K562 (cell line): ENCODE data around the gene SORCS2.

Experiments used
- CBX2 ChIP-seq: fragments of 200-600 bp; sonication (generic); IDR thresholded peaks from one replicate; pipeline ENCODE4 v1.6.1; 2012; ENCODE audit warnings: mild to moderate bottlenecking, low read length, inconsistent platforms; ENCODE audit not compliant: insufficient read depth, poor library complexity, severe bottlenecking
- NCOA1 ChIP-seq: fragments of 450-650 bp; IDR thresholded peaks from 2 replicates; pipeline ENCODE4 v1.6.1; 2016; ENCODE audit warnings: low read depth
- POLR2AphosphoS5 ChIP-seq: IDR thresholded peaks from 2 replicates; pipeline ENCODE4 v1.6.1; 2011; ENCODE audit warnings: mild to moderate bottlenecking, low read depth, low read length, moderate library complexity; ENCODE audit not compliant: control insufficient read depth, insufficient read depth
- POLR2H ChIP-seq: IDR thresholded peaks from 2 replicates; pipeline ENCODE4 v1.6.1; 2016; ENCODE audit warnings: missing genetic modification characterization, low read depth, mild to moderate bottlenecking, control low read depth, missing compliant biosample characterization, moderate library complexity
- PRPF4 ChIP-seq: fragments of 200-400 bp; formaldehyde crosslinking; IDR thresholded peaks from one replicate; pipeline ENCODE4 v1.6.1; 2017; ENCODE audit warnings: low read length, low read depth, mild to moderate bottlenecking; ENCODE audit not compliant: insufficient read depth, poor library complexity, severe bottlenecking
- RBFOX2 ChIP-seq: fragments of 200-400 bp; formaldehyde crosslinking; IDR thresholded peaks from 2 replicates; pipeline ENCODE4 v1.6.1; 2017; ENCODE audit warnings: low read depth, mild to moderate bottlenecking, low read length, moderate library complexity
- SMAD1 ChIP-seq: fragments of 150-350 bp; IDR thresholded peaks from 2 replicates; pipeline ENCODE4 v1.6.1; 2014; ENCODE audit warnings: low read length, low read depth; ENCODE audit not compliant: partially characterized antibody
- SOX6 ChIP-seq: fragments of 450-650 bp; IDR thresholded peaks from 2 replicates; pipeline ENCODE4 v1.6.1; 2014; ENCODE audit warnings: mild to moderate bottlenecking
- ZC3H4 ChIP-seq: sonication (generic); formaldehyde crosslinking; IDR thresholded peaks from 2 replicates; pipeline ENCODE4 v1.9.0; 2021; ENCODE audit warnings: missing genetic modification reagents, borderline replicate concordance
- ZNF445 ChIP-seq: fragments of 250-450 bp; sonication (Bioruptor Pico); IDR thresholded peaks from 2 replicates; pipeline ENCODE4 v1.4.0; 2020; ENCODE audit warnings: low read depth, mild to moderate bottlenecking, moderate library complexity
- TF ChIP-seq, protein P1 (sequence below), 3 experiments: IDR thresholded peaks in 2 of 3; conservative IDR thresholded peaks in 1 of 3; 2 replicates each; pipeline ENCODE4 v1.5.1; 2011 to 2012; ENCODE audit warnings: low read length in 3 of 3, mild to moderate bottlenecking in 3 of 3, control low read depth in 2 of 3, improper control_type of control experiment in 1 of 3, inconsistent platforms in 1 of 3, low read depth in 1 of 3, mixed read lengths in 1 of 3, moderate library complexity in 1 of 3; ENCODE audit not compliant: insufficient read depth in 2 of 3

DNA sequence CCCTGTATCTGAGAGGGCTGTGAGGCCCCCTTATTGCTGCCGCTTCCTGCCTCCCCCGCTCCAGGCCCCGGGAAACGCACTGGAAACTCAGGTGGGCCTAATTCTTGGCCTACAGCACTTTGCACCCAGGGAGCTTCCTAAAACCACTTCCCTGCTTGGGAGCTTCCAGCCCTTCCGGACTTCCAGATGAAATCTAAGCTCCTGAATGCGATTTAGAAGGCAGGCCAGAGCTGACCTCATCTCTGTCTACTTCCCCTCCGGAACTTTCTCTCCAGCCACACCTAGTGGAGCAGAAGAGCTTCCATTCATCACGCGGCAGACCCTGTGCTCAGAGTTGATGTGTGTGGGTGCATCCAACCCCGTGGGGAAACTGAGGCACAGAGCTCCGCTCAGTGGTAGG is 84.2 kb downstream of the SORCS2 start:
- TF ChIP-seq SMAD1 (no peak), POLR2H (tag) (no peak), POLR2AphosphoS5 (no peak), CBX2 (no peak), RBFOX2 (no peak), ZNF445 (CRISPR knock-in tag) (no peak), PRPF4 (no peak), ZC3H4 (CRISPR knock-in tag) (no peak), NCOA1 (no peak), SOX6 (no peak)
- TF ChIP-seq, protein P1, sequence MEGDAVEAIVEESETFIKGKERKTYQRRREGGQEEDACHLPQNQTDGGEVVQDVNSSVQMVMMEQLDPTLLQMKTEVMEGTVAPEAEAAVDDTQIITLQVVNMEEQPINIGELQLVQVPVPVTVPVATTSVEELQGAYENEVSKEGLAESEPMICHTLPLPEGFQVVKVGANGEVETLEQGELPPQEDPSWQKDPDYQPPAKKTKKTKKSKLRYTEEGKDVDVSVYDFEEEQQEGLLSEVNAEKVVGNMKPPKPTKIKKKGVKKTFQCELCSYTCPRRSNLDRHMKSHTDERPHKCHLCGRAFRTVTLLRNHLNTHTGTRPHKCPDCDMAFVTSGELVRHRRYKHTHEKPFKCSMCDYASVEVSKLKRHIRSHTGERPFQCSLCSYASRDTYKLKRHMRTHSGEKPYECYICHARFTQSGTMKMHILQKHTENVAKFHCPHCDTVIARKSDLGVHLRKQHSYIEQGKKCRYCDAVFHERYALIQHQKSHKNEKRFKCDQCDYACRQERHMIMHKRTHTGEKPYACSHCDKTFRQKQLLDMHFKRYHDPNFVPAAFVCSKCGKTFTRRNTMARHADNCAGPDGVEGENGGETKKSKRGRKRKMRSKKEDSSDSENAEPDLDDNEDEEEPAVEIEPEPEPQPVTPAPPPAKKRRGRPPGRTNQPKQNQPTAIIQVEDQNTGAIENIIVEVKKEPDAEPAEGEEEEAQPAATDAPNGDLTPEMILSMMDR (IDR thresholded peaks at IDR 0.05 in 2 of 3, conservative IDR thresholded peaks at IDR 0.05 in 1 of 3; ENCODE audit: insufficient read depth in 2 of 3, low read depth in 1 of 3, low read length in 3 of 3), result no peak
